NCI-H345 treated with DMSO at 0.1 percent for 48 hours (cell line): ENCODE data around the gene RPL35A.
"Not testable (repeated sequence)": the region's sequence is repeated elsewhere in the genome, so short reads cannot be mapped to it uniquely, and the experiment has no call there.

Source experiments
- DNase-seq: peaks from one replicate; lab custom pipeline; 2025; ENCODE audit not compliant: unreplicated experiment; lab: John Stamatoyannopoulos, UW

Gene RPL35A

DNA sequence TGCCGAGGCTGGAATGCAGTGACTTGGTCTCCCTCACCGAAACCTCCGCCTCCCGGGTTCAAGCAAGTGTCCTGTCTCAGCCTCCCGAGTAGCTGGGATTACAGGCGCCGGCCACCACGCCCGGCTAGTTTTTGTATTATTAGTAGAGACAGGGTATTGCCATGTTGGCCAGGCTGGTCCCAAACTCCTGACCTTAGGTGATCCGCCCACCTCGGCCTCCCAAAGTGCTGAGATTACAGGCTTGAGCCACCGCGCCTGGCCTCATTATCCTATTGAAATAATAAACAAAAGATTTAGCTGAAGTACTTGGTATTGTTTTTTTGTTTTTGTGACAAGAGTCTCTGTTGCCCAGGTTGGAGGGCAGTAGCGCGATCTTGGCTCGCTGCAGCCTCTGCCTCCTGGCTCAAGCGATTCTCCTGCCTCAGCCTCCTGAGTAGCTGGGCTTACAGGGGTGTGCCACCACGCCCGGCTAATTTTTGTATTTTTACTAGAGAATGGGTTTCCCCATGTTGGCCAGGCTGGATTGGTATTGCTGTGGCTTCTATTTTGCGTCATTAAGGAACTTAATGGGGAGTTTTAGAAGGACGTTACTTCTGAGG, 1.5 kb downstream of the RPL35A start:
- DNase-seq = no peak

DNA sequence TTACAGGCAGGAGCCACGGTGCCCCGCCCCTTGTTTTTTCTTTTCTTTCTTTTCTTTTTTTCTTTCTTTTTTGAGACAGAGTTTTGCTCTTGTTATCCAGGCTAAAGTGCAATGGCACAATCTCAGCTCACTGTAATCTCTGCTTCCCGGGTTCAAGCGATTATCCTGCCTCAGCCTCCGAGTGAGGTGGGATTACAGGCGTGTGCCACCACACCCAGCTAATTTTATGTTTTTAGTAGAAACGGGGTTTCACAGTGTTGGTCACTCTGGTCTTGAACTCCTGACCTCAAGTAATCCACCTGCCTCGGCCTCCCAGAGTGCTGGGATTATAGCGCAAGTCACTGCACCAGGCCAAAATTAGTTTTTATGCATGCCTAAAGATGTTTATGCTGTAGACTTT, 2.5 kb downstream of the RPL35A start:
- DNase-seq = no peak

DNA sequence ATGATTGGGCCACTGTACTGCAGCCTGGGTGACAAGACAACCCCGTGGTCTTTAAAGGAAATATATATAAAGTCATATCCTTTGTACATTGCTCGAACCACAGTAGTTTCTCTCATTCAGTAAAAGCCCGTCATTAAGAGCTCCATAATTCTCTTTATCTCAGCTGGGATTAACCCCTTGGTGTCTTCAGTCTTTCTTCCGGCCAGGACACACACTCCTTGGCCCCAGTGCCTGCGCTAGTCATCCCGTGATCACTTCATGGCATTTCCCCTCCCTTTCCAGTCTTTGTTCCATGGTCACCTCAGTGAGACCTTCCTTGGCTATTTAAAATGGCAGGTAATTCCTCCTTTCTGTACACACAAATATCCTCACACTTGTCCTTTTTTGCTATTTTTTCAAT, 3.3 kb downstream of the RPL35A start:
- DNase-seq = no peak

DNA sequence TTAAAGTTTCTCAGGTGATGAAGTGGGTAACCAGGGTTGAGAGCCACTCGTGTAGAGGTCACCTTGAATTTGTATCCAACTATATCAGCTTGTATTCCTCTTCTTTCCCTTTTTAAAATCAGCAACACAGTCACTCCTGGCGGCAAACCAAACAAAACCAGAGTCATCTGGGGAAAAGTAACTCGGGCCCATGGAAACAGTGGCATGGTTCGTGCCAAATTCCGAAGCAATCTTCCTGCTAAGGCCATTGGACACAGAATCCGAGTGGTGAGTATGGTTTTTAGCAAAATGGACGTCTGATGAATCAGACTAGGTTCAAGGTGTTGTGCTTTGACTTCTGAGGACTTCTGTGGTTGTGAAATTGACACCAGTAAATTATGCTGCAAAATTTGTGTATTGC, 3.9 kb downstream of the RPL35A start:
- no peak for DNase-seq

DNA sequence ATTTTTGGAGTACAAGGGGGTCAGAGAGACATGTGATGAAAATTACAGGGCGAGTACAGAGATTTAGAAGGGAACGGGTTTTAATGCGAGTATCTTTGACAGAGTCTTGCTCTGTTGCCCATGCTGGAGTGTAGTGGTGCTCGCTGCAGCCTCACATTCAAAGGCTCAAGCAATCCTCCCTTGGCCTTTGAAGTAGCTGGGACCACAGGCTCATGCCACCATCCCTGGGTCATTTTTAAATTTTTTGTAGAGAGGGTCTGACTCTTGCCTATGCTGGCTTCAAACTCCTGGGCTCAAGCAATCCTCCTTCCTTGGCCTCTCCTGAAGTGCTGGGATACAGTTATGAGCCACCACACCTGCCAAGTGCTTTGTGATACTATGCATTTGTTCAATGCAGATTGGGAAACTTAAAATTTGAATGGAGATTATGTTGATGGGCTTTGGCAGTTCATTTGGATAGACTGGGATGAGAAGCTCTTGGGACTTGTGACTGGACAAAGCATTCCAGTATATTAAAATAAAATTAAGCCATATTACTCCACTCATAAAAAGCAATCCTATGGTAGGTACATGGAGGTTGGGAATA, 6.0 kb downstream of the RPL35A start:
- DNase-seq = no peak

DNA sequence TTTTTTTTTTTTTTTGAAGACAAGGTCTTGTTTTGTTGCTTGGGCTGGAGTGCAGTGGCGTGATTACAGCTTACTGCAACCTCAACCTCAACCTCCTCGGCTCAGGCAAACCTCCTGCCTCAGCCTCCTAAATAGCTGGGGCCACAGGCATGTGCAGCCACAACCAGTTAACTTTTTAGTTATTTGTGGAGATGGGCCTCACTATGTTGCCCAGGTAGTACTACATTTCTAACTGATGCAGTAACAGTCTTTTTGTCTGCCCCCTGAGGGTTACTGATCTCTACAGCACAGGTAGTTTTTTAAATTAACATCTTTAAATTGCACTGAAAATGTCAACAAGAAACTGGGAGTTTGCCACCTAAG, 6.6 kb downstream of the RPL35A start:
- DNase-seq = no peak

- DNase-seq = no peak
Measured at GRCh38 chr3:197957790-197958133, 7.8 kb downstream of the RPL35A start.

DNA sequence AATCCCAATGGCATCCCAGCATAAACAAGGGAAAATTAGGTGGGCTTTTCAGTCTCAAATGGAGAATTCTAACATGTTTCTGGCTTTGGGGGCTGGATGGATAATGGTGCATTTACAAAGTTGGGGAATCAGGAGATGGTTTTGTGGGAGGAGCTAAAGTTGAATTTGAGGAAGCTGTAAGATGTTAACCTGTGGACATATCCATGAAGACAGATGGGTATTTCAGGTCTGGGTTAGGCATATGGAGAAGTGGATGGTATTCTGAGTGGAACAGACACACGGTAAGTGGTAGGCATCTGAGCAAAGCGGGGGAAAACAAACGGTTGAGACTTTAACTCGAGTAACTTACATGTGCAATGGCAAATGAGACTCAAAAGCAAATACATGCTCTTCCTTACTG, 8.4 kb downstream of the RPL35A start:
- no peak for DNase-seq

GRCh38 chr3:197958848-197959247, 8.9 kb downstream of the RPL35A start:
- DNase-seq = not testable (repeated sequence)

GRCh38 chr3:197959500-197959890, 9.5 kb downstream of the RPL35A start:
- DNase-seq = no peak

GRCh38 chr3:197959891-197960693, 10.1 kb downstream of the RPL35A start, which contains the start of gene LMLN:
Gene LMLN (plus strand): TSS chr3:197960217. CDS start chr3:197960246, 29 bp downstream.
- DNase-seq = peak; percentile 95

DNA sequence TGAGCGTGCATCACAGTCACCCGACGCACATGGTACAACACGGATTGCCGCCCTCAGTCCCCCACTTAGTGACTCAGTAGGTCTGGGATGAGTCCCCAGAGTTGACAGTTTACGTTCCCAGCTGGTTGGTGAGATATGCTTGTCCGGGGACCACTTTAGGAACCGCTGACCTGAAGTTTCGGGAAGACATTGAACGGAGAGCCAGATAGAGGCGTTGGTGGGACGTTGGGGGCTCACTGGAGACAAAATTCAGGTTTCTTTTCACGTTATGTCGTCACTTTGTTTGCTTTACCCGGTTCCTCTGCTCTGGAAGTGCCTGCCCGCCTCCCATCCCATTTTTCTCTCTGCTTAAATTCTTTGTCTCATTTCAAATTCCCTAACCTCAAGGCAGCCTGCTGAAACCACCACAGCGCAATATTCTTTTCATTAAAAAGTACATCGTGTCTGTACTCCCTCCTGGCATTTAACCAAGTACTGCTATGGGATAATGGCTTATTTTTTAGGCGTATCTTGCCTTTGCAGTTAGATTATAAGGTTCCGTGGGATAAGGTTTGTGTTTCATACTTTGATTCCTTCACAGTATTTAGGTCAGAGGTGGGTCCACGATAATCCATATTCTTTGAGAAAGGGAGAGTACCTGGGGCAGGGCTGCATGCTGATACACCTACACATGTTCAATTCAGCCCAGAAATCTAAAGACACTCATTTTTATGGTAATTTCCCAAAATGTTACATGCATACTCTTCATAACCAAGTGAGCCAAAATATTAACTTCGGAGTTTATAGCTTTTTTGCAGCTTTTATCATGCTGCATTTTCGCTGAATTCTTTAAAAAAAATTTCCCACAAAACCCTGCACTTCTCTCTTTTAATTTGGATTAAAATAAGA, 10.9 kb downstream of the RPL35A start:
- peak; percentile 35 for DNase-seq

DNA sequence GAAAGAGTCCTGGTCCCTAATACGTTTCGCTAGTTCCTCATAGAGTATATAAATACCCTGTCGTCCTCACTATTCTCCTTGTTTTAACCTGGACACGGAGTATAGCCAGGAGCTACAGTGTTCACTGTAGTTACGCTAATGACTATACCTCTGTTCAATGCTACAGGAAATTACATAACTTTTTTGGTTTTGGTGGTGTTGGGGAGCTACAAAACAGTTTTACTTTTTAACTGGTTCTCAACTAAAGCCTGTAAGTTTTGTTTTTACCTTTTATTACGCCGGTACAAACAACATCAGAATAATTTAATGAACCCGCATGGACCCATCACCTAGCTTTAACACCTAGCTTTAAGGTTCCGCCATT, 11.6 kb downstream of the RPL35A start:
- no peak for DNase-seq

DNA sequence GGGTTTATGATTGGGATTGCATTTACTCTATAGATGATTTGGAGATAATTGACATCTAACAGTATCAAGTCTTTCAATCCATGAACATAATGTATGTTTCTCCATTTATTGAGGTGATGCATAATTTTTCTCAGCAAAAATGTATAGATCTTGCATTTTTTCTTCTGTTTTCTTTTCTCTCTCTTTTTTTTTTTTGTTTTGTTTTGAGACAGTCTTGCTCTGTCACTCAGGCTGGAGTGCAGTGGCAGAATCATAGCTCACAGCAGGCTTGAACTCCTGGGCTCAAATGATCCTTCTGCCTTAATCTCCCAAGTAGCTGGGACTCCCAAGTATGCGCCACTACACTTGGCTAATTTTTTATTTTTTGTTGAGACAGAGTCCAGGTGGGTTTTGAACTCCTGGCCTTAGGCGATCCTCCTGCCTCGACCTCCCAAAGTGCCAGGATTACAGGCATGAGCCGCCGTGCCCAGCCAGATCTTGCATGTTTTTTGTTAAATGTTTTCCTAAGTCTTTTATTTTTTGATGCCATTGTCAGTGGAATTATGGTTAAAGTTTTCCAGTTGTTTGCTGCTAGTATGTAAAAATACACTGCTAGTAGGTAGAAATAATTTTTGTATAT, 13.1 kb downstream of the RPL35A start:
- no peak for DNase-seq

- DNase-seq = not testable (repeated sequence)
Measured at GRCh38 chr3:197967337-197967989, 17.5 kb downstream of the RPL35A start.

DNA sequence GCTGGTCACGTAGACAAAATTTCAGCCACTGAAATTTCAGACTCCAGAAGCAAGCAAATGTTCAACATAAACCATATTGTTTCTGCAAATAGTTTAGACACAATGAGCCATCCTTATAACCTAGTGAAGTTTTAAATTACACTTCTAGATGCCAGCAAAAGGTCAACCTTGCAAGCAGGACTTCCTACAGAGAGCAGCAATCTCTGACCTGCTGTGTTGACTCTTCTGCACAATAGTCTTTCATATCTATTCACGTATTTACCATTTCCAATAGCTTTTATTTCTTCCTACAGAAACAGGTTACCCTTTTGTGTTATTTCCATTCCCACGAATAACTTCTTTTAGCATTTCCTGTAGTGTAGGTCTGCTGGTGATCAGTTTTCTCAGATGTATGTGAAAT, 20.6 kb downstream of the RPL35A start:
- no peak for DNase-seq

GRCh38 chr3:197974016-197974415, 24.0 kb downstream of the RPL35A start:
- no peak for DNase-seq

DNA sequence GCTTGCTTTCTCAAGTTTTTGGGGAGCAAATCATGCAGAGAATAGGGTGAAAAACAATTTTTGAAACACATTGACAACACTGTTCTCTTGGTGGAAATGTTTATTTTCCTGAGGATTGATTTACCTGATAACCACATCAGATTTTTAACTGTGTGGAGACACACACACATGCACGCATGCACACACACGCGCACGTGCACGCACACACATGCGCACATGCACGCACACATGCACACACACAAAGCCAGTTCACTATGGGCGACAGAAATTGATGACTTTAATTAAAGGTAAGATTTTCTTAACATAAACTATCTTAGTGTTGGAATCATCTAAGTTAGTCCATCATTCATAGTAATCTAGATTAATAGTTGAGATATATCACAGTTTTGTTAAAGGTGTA, 25.3 kb downstream of the RPL35A start:
- no peak for DNase-seq

GRCh38 chr3:197983076-197983475, 33.1 kb downstream of the RPL35A start:
- DNase-seq = no peak

GRCh38 chr3:197989651-197990050, 39.7 kb downstream of the RPL35A start:
- no peak for DNase-seq

DNA sequence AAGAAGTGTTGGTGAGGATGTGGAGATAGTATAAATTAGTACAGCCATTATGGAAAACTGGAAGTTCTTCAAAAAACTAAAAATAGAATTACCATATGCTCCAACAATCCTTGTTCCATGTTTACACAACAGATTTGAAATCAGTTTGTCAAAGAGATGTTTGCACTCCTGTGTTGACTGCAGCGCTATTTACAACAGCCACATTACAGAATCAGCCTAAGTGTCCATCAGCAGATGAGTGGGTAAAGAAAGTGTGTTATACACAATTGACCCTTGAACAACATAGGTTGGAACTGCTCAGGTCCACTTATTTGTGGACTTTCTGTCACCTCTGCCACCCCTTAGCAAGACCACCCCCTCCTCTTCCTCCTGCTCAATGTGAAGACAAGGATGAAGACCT, 44.7 kb downstream of the RPL35A start:
- no peak for DNase-seq
